HEK293T (cell line): Measurements from ENCODE around the gene DTNBP1.

Experiments
- CTCF ChIA-PET: fragments of 350-600 bp; formaldehyde crosslinking; extraction: SDS; loops from one replicate; lab custom pipeline; 2021; ENCODE audit warnings: antibody characterized with exemption, inconsistent platforms; lab: Yijun Ruan, JAX
- POLR2A ChIA-PET: fragments of 350-600 bp; formaldehyde crosslinking; extraction: SDS; loops from one replicate; lab custom pipeline; 2020; ENCODE audit warnings: antibody characterized with exemption, inconsistent platforms; lab: Yijun Ruan, JAX
- DNase-seq: peaks from one replicate; pipeline ENCODE4 v3.0.0; 2012; ENCODE audit warnings: mixed read lengths; ENCODE audit errors: extremely low spot score
- ARNT ChIP-seq: fragments of 450-650 bp; IDR thresholded peaks from 2 replicates; pipeline ENCODE4 v1.6.1; 2017; ENCODE audit warnings: mild to moderate bottlenecking
- BHLHE40 ChIP-seq: fragments of 450-650 bp; IDR thresholded peaks from 2 replicates; pipeline ENCODE4 v1.6.1; 2016; ENCODE audit warnings: mild to moderate bottlenecking, moderate library complexity, borderline replicate concordance
- CTBP1 ChIP-seq: fragments of 450-650 bp; IDR thresholded peaks from 2 replicates; pipeline ENCODE4 v1.6.1; 2016; ENCODE audit warnings: borderline replicate concordance
- ELF4 ChIP-seq: fragments of 450-650 bp; IDR thresholded peaks from 2 replicates; pipeline ENCODE4 v1.6.1; 2017; ENCODE audit warnings: antibody characterized with exemption
- FOXA1 ChIP-seq: fragments of 450-650 bp; IDR thresholded peaks from 2 replicates; pipeline ENCODE4 v1.6.1; 2016; ENCODE audit warnings: mild to moderate bottlenecking
- FOXK2 ChIP-seq: fragments of 450-650 bp; IDR thresholded peaks from 2 replicates; pipeline ENCODE4 v1.6.1; 2016; ENCODE audit warnings: mild to moderate bottlenecking
- FOXM1 ChIP-seq: fragments of 450-650 bp; IDR thresholded peaks from 2 replicates; pipeline ENCODE4 v1.6.1; 2017; ENCODE audit warnings: mild to moderate bottlenecking, borderline replicate concordance
- HDGF ChIP-seq: fragments of 450-650 bp; IDR thresholded peaks from 2 replicates; pipeline ENCODE4 v1.6.1; 2017; ENCODE audit warnings: antibody characterized with exemption, borderline replicate concordance
- L3MBTL2 ChIP-seq: fragments of 450-650 bp; conservative IDR thresholded peaks from 2 replicates; pipeline ENCODE4 v1.6.1; 2016; ENCODE audit warnings: mild to moderate bottlenecking
- LEF1 ChIP-seq: fragments of 450-650 bp; IDR thresholded peaks from 2 replicates; pipeline ENCODE4 v1.6.1; 2017; ENCODE audit warnings: mild to moderate bottlenecking, borderline replicate concordance
- NFRKB ChIP-seq: fragments of 450-650 bp; IDR thresholded peaks from 2 replicates; pipeline ENCODE4 v1.6.1; 2016; ENCODE audit warnings: mild to moderate bottlenecking, moderate library complexity
- PKNOX1 ChIP-seq: fragments of 450-650 bp; IDR thresholded peaks from 2 replicates; pipeline ENCODE4 v1.6.1; 2016
- SP1 ChIP-seq: fragments of 450-650 bp; IDR thresholded peaks from 2 replicates; pipeline ENCODE4 v1.6.1; 2017
- SUZ12 ChIP-seq: fragments of 450-650 bp; IDR thresholded peaks from 2 replicates; pipeline ENCODE4 v1.6.1; 2016; ENCODE audit warnings: mild to moderate bottlenecking
- TARDBP ChIP-seq: fragments of 450-650 bp; IDR thresholded peaks from 2 replicates; pipeline ENCODE4 v1.6.1; 2016
- ZNF384 ChIP-seq: fragments of 450-650 bp; IDR thresholded peaks from 2 replicates; pipeline ENCODE4 v1.6.1; 2016

DTNBP1 gene

GRCh38 chr6:15477746-15478145 lies 185.1 kb downstream of the DTNBP1 start:
- TF ChIP-seq FOXA1 (no peak), TARDBP (no peak), L3MBTL2 (no peak), FOXM1 (no peak)
- DNase-seq: no peak
- ChIA-PET CTCF (no interaction called here), POLR2A (no interaction called here)

GRCh38 chr6:15476631-15477380 lies 186.0 kb downstream of the DTNBP1 start:
- POLR2A ChIA-PET: no interaction called here
- TF ChIP-seq SP1 (no peak), TARDBP (no peak), BHLHE40 (no peak), ZNF384 (no peak), PKNOX1 (no peak), NFRKB (no peak), L3MBTL2 (no peak), HDGF (no peak), ARNT (no peak), LEF1 (no peak), CTBP1 (no peak), FOXM1 (no peak), SUZ12 (no peak), ELF4 (no peak), FOXK2 (no peak)
- CTCF ChIA-PET: interaction anchor here (0.6 to 1.1 kb wide), 3 partner anchors 14 to 693 kb away, joined by 3 to 4 read pairs (median 4); no protein-coding TSS in a partner anchor
- no peak for DNase-seq

GRCh38 chr6:15475872-15476271 lies 187.0 kb downstream of the DTNBP1 start:
- ChIA-PET CTCF (interaction anchor here (0.6 to 1.6 kb wide), 4 partner anchors 13 to 819 kb away, joined by 3 to 4 read pairs (median 4); no protein-coding TSS in a partner anchor), POLR2A (no interaction called here)
- DNase-seq: no peak
- TF ChIP-seq HDGF (no peak), FOXA1 (no peak), NFRKB (no peak), PKNOX1 (no peak), SP1 (no peak), SUZ12 (no peak), LEF1 (no peak), ZNF384 (no peak), FOXK2 (no peak), TARDBP (no peak), L3MBTL2 (no peak), BHLHE40 (no peak), FOXM1 (no peak), ELF4 (no peak), CTBP1 (no peak), ARNT (no peak)

GRCh38 chr6:15475261-15475660 lies 187.6 kb downstream of the DTNBP1 start:
- ChIA-PET CTCF (interaction anchor here (0.6 to 1.6 kb wide), 4 partner anchors 12 to 818 kb away, joined by 3 to 4 read pairs (median 4); no protein-coding TSS in a partner anchor), POLR2A (no interaction called here)
- no peak for DNase-seq
- no peak for TF ChIP-seq ELF4
- TF ChIP-seq ARNT: no peak
- TF ChIP-seq NFRKB: no peak
- TF ChIP-seq FOXA1: no peak
- no peak for TF ChIP-seq SUZ12
- TF ChIP-seq LEF1: no peak
- TF ChIP-seq BHLHE40: no peak
- TF ChIP-seq HDGF: no peak
- no peak for TF ChIP-seq L3MBTL2
- no peak for TF ChIP-seq FOXM1
- TF ChIP-seq PKNOX1: no peak
- TF ChIP-seq ZNF384: no peak
- no peak for TF ChIP-seq SP1
- no peak for TF ChIP-seq FOXK2

GRCh38 chr6:15474196-15474595 lies 188.6 kb downstream of the DTNBP1 start:
- TF ChIP-seq SUZ12 (no peak), ARNT (no peak), BHLHE40 (no peak), PKNOX1 (no peak), LEF1 (no peak), FOXK2 (no peak), CTBP1 (no peak), NFRKB (no peak), SP1 (no peak), L3MBTL2 (no peak), ZNF384 (no peak), TARDBP (no peak), ELF4 (no peak), FOXA1 (no peak), FOXM1 (no peak), HDGF (no peak)
- CTCF ChIA-PET: interaction anchor here (0.6 to 1.6 kb wide), 2 partner anchors 11 to 1208 kb away, joined by 3 to 4 read pairs; no protein-coding TSS in a partner anchor
- no peak for DNase-seq
- POLR2A ChIA-PET: no interaction called here
